Measurements from ENCODE around the gene PPT1.

PPT1 gene

GRCh38 chr1:40092706-40093639 lies 4.1 kb downstream of the PPT1 start:
- DNase-seq (ENCODE audit: low read depth), result no peak

GRCh38 chr1:40092241-40092640 lies 4.8 kb downstream of the PPT1 start:
- DNase-seq (ENCODE audit: low read depth), result no peak

DNA sequence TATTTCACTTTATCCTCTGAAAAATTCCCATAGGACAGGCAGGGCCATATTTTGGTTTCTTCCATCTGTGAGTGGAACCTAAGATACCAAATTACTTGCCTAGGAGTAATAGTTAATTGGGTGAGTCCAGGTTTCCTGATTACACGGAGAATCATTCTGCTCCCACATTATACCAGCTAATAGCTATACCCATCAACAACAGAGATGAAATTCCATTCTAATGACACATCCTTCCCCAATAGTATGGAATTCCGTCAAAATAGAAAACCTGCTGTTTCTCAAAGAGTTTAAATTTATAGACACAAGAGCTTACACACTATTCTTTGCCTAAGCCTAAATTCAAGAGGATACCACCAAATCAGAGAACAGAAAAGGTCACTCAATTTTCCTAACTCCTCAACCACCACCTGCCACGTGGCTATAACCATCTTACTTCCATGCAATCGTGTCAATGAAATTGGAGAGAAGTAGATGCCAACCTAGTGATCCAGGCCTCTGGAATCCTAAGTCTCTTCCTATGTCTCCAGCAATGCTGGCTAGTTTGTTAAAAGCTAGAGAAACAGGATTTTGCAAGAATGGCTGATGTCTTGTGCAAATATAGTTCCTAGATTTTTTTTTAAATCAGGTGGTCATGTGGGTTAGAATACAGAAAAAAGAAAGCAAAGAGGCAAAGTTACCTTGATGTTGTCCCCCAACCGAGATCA lies 6.2 kb downstream of the PPT1 start:
- DNase-seq (ENCODE audit: low read depth), result no peak

- DNase-seq (ENCODE audit: low read depth), result peak; percentile 16
Observed at GRCh38 chr1:40084750-40085149, 12.3 kb downstream of the PPT1 start.

DNA sequence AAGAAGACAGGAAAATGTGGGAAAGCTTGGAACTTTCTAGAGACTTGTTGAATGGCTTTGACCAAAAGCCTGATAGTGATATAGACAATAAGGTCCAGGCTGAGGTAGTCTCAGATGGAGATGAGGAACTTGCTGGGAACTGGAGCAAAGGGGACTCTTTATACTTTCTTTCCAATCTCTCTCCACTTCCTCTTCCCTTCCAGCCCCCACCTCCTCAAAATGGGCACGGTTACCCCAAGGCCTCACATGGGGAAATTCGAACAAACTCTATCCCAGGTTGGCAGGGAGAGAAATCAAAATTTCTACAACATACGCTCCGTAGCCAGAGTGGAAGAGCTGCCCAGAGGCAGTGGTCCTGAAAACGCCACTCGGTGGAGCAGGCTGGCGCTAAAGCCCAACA lies 15.2 kb downstream of the PPT1 start:
- no peak for DNase-seq (ENCODE audit: low read depth)

DNA sequence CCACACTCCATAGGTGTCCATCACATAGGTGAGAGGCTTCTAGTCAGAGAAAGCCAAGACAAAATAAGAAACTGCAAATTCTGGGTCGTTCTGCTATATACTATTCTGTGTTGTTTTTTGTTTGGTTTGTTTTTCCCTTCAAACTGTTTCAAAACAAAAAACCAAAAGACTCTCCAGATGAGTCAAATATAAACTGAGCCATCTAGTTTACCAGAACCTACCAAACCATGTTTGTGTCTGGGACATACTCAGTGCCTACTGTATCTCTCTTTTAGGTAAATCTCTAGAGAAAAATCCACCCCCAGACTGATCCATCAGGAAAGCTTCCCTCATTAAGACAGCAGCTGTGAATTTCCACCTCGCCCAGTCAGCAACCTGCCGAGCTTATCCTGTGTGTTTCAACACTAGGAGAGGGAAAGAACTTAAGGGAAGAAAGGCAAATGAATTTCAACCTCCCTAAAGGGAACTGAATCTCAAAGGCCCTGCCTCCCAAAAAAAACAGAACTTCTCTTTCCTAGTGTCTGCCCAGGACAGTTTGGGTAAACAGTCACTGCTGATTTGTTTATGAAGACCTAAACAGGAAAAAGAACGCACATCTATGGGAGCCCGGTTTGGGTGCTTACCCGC lies 17.2 kb downstream of the PPT1 start:
- DNase-seq (ENCODE audit: low read depth), result no peak

- DNase-seq (ENCODE audit: low read depth), result peak; percentile 25
Observed at GRCh38 chr1:40078512-40079333, 18.3 kb downstream of the PPT1 start.

DNA sequence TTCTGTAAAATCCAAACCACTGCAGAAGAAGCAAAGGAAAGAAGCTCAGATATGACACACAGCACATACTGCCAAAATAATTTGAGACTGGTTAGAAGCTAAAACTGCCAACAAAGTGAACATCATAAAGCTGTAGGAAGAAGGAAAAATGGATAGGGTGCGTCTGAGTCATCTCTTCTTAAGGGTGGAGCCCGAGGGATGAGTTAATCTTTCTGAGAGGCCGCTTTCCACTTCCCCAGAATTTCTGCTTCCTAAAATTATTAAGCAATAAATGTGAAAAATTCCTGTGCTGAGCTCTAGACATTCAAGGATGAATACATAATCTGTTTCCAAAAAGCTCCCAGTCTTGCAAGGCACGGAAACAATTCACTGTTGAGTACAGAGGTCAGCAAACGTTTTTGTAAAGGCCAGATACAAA lies 20.1 kb downstream of the PPT1 start:
- no peak for DNase-seq (ENCODE audit: low read depth)

DNA sequence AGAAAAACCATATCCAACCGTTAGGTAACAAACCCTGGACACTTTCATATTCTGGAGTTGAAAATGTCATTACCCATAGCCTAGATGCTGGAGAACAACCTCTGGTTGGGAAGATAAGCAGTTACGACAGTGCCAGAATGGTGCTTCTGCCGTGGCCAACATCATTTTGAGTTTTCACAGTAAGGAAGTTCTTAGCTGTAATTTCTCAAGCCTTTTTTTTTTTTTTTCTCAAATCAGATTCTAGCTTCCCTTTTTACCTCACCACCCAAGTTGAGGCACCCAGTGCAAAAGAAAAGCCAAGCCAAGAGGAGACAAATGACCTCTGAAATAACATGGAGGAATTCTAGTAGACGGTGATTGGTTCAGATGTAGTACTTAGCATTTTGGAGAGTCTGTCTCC lies 21.8 kb downstream of the PPT1 start:
- DNase-seq (ENCODE audit: low read depth), result no peak

DNA sequence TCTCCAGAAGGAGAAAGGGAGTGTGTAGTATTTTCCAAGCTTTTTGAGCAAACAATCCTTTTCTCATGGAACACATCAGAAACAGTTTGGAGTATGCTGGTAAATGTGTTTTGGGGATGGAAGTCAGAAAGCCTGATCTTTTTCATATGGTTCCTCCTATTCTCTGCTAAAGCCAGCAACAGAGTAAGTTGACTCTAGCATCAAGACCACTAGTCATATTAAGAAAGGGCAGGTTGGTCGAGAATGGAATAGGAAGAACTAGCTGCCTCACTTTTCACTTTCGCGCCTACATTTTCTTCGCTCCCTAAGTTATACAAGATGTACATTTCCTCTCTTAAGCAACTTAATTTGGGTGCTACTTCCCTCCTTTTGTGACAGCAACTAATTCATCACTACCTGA lies 24.0 kb downstream of the PPT1 start:
- DNase-seq (ENCODE audit: low read depth), result no peak

DNA sequence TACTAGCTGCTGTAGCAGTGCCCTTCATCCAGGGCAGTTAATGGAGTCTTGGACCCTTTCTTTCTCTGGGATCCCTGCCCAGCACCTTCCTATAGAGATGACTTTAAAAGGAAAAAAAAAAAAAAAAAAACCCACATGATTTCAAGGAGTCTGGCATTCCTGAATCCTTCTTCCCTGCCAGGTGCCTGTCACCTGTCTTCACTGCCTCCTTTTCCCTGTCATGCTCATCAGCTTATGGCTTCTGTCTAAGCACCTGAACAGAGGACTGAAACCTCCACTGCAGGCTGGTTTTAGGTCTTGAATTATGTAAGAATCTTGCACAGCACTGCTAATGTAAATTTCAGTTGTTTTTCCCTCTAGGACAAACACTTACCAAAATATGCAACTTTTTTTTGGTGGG lies 24.9 kb downstream of the PPT1 start:
- DNase-seq (ENCODE audit: low read depth), result no peak

- DNase-seq (ENCODE audit: low read depth), result no peak
Observed at GRCh38 chr1:40067851-40068250, 29.2 kb downstream of the PPT1 start.

DNA sequence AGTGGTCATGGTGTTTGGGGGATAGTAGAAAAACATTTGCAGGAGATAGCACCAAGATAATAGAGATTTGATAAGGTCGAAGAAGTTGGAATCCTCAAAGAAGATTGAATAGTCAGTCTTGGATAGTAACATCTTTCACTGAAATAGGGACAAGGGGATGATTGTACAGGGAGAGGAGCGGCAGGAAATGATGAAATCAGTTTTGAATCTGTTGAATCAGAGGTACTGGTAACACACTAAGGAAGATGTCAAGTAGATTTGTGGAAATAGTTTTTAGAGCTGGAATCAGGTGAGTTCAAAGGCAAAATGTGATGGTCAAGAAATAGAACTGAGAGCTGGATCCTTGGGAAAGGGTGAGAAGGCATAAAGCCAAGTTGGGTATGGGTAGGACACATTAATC lies 30.0 kb downstream of the PPT1 start:
- DNase-seq (ENCODE audit: low read depth), result no peak

DNA sequence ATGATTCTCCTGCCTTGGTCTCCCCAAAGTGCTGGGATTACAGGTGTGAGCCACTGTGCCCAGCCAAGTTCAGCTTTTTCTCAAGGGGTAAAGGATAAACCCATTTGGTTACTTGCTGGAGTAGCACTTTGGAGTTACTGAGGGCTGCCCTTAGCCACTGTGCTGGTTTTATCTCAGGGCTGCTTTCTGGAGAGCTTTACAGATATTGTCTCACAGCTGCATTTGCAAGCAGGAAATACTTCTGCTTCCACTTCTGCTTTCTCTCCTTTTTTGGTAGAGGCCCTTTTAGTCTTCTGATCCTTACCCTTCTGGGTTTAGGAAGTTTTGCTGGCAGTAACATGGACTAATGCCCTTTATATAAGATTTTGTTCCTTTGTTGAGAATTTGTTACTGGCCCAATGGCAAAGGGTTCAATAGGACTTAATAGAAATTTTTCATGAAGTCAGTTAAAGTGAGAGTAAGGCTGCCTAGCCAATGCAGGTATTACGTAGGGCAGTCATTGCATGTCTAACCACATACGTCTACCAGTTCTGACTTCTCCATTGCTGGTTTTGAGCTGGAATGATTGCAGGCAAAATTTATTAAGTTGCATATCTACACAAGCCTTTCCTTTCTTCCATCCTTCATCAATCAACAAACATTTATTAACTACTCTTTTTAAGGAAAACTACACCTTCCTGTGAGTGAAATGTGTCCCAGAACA lies 32.1 kb downstream of the PPT1 start:
- no peak for DNase-seq (ENCODE audit: low read depth)

DNA sequence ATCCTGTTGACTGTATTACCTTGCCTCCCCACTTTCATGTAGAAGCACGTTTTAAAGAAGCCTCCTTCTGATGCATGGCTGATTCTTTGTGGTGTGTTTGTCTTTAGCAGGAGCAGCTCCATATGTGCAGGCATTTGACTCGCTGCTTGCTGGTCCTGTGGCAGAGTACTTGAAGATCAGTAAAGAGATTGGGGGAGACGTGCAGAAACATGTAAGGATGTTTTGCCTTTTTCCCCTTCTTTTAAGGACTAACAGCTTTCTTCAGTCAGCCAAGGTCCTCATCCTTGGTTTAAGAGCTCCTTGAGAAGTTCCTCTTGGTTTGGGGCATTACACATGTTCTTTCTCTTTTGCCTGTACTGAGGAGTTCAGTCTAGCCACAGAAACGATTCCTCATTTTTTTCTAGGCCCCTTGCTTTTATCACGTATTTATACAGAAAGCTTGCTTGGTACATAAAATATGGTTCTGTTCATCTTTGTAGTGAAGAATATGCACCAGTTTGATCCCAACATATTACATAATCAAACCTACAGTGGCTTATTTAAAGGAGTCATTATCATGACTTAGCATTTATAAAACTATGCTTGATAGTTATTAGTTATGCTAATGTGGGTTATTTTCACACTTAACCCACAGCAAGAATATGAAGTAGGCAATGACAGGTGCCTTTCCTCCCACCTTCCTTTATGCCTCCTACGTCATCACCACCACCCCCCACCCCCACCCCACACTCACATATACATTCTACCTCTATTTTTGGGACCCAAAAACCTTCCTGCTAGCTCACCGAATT lies 36.9 kb downstream of the PPT1 start:
- DNase-seq (ENCODE audit: low read depth), result no peak

DNA sequence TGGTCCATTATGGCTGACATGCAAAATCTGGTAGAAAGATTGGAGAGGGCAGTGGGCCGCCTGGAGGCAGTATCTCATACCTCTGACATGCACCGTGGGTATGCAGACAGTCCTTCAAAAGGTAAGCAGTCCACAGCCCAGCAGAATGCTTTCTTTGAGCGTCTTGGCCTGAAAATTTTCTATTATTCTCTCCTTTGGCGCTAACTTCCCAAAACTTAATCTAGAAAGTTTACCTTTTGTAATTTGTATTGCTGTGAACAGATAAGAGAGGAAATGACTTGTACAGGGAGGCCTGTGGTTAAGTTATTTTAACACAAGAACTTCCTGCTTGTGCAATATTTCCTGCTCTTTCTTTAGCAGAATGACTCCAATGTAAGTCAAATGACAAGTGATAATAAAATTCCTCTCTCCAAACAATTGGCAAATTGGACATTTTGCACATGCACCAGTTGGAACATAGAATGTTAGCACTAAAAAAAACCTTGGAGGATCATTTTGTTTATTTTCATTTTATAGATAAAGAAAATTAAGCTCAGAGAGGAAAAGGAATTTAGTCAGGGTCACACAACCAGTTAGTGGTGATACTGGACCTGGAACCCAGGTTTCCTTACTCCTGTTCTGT lies 37.6 kb downstream of the PPT1 start:
- no peak for DNase-seq (ENCODE audit: low read depth)

DNA sequence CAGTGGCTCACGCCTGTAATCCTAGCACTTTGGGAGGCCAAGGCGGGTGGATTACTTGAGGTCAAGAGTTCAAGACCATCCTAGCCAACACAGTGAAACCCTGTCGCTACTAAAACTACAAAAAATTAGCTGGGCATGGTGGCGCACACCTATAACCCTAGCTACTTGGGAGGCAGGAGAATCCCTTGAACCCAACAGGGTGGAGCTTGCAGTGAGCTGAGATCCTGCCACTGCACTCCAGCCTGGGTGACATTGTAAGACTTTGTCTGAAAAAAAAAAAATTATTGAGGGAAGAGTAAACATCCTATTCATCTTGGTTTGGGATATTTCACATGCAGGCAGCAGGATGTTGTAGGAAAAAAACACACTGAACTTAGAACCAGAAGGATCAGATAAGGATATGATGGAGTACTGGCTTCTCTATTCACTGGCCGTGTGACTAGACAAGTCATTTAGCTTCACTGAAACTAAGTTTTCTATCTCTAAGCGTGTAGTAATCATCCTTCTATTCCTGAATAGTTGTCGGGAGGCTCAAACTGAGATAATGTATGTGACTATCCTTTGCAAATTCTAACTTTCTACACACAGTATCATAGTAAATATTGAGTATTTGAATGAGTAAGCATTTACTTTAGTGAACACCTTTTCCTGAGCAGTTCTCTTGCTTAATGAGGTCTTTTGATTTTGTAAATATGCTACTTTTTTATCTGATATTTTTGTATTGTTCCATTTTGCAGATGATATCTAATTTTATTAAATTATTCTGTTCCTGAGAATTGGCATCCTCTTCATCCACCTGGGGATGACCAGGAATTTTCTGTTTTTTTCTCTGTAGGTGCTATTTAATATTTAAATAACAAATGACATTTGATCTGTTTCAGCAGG lies 38.4 kb downstream of the PPT1 start:
- no peak for DNase-seq (ENCODE audit: low read depth)

DNA sequence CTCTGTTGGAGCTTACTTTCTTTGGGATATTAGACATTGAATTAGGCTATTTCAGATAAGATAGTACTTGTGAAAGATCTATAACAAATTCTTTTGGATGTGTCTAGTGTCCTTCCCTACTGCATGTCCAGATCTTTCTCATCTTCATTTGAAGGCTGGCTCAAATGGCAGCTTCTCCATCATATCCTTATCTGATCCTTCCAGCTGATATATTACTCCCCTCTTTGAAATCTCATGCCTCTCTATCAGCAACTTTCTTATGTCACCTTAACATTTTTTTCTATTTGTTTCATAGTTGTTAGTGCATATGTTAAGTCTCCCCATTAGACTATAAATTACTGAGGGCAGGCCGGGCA lies 39.0 kb downstream of the PPT1 start:
- no peak for DNase-seq (ENCODE audit: low read depth)
